ENCODE measurements around the gene GMCL2. TPM values are rescaled to one million over a fixed set of nuclear protein-coding genes. Genes with fewer than 3 reads are reported as not detected.

GMCL2 gene
- total RNA-seq, 1 experiment from 2014 or later = not detected

DNA sequence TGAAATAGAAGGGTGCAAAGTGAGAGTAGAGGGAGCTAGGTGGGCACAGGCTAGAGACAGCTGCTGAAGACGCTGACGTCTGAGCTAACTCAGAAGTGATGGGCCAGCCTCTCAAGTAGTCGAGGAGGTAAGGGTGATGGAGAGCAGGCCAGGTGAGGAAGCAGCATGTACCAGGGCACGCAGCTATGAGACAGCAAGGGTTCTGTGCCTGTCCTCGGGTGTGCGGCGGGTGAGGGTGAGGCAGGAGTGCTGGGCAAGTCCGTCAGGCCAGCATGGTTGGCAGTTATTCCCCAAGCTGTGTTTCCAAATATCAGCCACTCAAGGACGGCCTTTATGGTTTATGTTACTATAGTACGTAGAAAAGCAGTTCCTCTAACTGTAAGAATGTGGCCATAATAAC is 50.2 kb downstream of the GMCL2 start:
- no peak for TF ChIP-seq EGR1 (IDR thresholded peaks at IDR 0.05; ENCODE audit: low read depth)
- TF ChIP-seq POLR2A (IDR thresholded peaks at IDR 0.05; ENCODE audit: borderline replicate concordance, extremely low read depth, insufficient read depth, insufficient read length) = no peak
- no peak for TF ChIP-seq SRF (IDR thresholded peaks at IDR 0.05; ENCODE audit: low read depth)
- TF ChIP-seq JUND (IDR thresholded peaks at IDR 0.05) = no peak
- TF ChIP-seq SIN3A (IDR thresholded peaks at IDR 0.05; ENCODE audit: low read depth) = no peak
- TF ChIP-seq, protein P1, sequence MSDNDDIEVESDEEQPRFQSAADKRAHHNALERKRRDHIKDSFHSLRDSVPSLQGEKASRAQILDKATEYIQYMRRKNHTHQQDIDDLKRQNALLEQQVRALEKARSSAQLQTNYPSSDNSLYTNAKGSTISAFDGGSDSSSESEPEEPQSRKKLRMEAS (IDR thresholded peaks at IDR 0.05) = no peak
- TF ChIP-seq CBX3 (IDR thresholded peaks at IDR 0.05; ENCODE audit: low read depth) = no peak
- TF ChIP-seq, protein P2, sequence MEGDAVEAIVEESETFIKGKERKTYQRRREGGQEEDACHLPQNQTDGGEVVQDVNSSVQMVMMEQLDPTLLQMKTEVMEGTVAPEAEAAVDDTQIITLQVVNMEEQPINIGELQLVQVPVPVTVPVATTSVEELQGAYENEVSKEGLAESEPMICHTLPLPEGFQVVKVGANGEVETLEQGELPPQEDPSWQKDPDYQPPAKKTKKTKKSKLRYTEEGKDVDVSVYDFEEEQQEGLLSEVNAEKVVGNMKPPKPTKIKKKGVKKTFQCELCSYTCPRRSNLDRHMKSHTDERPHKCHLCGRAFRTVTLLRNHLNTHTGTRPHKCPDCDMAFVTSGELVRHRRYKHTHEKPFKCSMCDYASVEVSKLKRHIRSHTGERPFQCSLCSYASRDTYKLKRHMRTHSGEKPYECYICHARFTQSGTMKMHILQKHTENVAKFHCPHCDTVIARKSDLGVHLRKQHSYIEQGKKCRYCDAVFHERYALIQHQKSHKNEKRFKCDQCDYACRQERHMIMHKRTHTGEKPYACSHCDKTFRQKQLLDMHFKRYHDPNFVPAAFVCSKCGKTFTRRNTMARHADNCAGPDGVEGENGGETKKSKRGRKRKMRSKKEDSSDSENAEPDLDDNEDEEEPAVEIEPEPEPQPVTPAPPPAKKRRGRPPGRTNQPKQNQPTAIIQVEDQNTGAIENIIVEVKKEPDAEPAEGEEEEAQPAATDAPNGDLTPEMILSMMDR (IDR thresholded peaks at IDR 0.05 in 2 of 3, conservative IDR thresholded peaks at IDR 0.05 in 1 of 3; ENCODE audit: borderline replicate concordance in 1 of 3, insufficient read depth in 1 of 3, low read depth in 2 of 3, low read length in 2 of 3) = no peak
- no peak for TF ChIP-seq ZFX (IDR thresholded peaks at IDR 0.05)
- TF ChIP-seq ELF1 (IDR thresholded peaks at IDR 0.05; ENCODE audit: borderline replicate concordance, low read depth) = no peak
- TF ChIP-seq, protein P3, sequence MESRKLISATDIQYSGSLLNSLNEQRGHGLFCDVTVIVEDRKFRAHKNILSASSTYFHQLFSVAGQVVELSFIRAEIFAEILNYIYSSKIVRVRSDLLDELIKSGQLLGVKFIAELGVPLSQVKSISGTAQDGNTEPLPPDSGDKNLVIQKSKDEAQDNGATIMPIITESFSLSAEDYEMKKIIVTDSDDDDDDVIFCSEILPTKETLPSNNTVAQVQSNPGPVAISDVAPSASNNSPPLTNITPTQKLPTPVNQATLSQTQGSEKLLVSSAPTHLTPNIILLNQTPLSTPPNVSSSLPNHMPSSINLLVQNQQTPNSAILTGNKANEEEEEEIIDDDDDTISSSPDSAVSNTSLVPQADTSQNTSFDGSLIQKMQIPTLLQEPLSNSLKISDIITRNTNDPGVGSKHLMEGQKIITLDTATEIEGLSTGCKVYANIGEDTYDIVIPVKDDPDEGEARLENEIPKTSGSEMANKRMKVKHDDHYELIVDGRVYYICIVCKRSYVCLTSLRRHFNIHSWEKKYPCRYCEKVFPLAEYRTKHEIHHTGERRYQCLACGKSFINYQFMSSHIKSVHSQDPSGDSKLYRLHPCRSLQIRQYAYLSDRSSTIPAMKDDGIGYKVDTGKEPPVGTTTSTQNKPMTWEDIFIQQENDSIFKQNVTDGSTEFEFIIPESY (IDR thresholded peaks at IDR 0.05; ENCODE audit: extremely low read depth, insufficient replicate concordance, low read length) = no peak
- TF ChIP-seq TCF7L2 (IDR thresholded peaks at IDR 0.05; ENCODE audit: borderline replicate concordance, extremely low read depth, insufficient read depth, insufficient read length) = no peak
- TF ChIP-seq, protein P4, sequence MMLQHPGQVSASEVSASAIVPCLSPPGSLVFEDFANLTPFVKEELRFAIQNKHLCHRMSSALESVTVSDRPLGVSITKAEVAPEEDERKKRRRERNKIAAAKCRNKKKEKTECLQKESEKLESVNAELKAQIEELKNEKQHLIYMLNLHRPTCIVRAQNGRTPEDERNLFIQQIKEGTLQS (IDR thresholded peaks at IDR 0.05) = no peak
- TF ChIP-seq POLR2AphosphoS5 (IDR thresholded peaks at IDR 0.05; ENCODE audit: low read depth, low read length) = no peak
- no peak for TF ChIP-seq CEBPB (IDR thresholded peaks at IDR 0.05; ENCODE audit: low read depth)
- TF ChIP-seq, protein P5, sequence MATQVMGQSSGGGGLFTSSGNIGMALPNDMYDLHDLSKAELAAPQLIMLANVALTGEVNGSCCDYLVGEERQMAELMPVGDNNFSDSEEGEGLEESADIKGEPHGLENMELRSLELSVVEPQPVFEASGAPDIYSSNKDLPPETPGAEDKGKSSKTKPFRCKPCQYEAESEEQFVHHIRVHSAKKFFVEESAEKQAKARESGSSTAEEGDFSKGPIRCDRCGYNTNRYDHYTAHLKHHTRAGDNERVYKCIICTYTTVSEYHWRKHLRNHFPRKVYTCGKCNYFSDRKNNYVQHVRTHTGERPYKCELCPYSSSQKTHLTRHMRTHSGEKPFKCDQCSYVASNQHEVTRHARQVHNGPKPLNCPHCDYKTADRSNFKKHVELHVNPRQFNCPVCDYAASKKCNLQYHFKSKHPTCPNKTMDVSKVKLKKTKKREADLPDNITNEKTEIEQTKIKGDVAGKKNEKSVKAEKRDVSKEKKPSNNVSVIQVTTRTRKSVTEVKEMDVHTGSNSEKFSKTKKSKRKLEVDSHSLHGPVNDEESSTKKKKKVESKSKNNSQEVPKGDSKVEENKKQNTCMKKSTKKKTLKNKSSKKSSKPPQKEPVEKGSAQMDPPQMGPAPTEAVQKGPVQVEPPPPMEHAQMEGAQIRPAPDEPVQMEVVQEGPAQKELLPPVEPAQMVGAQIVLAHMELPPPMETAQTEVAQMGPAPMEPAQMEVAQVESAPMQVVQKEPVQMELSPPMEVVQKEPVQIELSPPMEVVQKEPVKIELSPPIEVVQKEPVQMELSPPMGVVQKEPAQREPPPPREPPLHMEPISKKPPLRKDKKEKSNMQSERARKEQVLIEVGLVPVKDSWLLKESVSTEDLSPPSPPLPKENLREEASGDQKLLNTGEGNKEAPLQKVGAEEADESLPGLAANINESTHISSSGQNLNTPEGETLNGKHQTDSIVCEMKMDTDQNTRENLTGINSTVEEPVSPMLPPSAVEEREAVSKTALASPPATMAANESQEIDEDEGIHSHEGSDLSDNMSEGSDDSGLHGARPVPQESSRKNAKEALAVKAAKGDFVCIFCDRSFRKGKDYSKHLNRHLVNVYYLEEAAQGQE (IDR thresholded peaks at IDR 0.05; ENCODE audit: low read depth) = no peak
- TF ChIP-seq EZH2 (IDR thresholded peaks at IDR 0.05) = no peak
- no peak for TF ChIP-seq SP1 (IDR thresholded peaks at IDR 0.05; ENCODE audit: low read depth)
- no peak for TF ChIP-seq RAD21 (IDR thresholded peaks at IDR 0.05; ENCODE audit: low read depth)
- CTCF ChIA-PET = interaction anchor here (2.2 kb wide), 1 partner anchor 9 kb away, joined by 7 read pairs; no protein-coding TSS in a partner anchor
- Histone ChIP-seq H3K9me3 (ENCODE audit: control insufficient read depth in 1 of 2, insufficient read depth in 1 of 2, low read depth in 1 of 2, low read length in 2 of 2) (no peaks in the 10 kb centered on the region), H3K27me3 (ENCODE audit: insufficient read depth, low read length) (no peaks in the 10 kb centered on the region), H3K4me3 (replicated peaks in 1 of 2; ENCODE audit: low read depth in 1 of 2, low read length in 2 of 2) (no peak overlapping the region), H3K9me2 (ENCODE audit: insufficient read depth) (no peaks in the 10 kb centered on the region), H3K79me2 (ENCODE audit: insufficient read depth, low read length) (peaks cover 13% of the 10 kb centered on the region; the same call in 1 of the 2 replicates), H3K36me3 (ENCODE audit: control insufficient read depth in 1 of 2, insufficient read depth in 2 of 2, low read length in 2 of 2) (peaks cover 2 to 3% of the 10 kb centered on the region in 2 experiments; a peak in 2 of 4 replicates), H3K4me2 (ENCODE audit: low read length) (no peak overlapping the region), H3K4me1 (ENCODE audit: control insufficient read depth in 1 of 2, insufficient read depth in 2 of 2, low read length in 2 of 2) (peaks cover 3% of the 10 kb centered on the region in 2 experiments; a peak in 2 of 4 replicates), H3K9ac (ENCODE audit: low read length) (no peak overlapping the region), H4K20me1 (ENCODE audit: insufficient read depth) (no peaks in the 10 kb centered on the region), H3K27ac (ENCODE audit: low read depth, low read length) (no peak overlapping the region), H2AFZ (ENCODE audit: low read depth, low read length, poor library complexity, severe bottlenecking) (no peak overlapping the region)
- RAD21 ChIA-PET (ENCODE audit: low non-redundant PET in 1 of 2, low total read pairs in 2 of 2, uncharacterized antibody in 2 of 2, unreplicated experiment in 2 of 2) = no interaction called here
- POLR2A ChIA-PET = interaction anchor here (2.3 kb wide), 1 partner anchor 17 kb away, joined by 5 read pairs; the partner anchor contains the start of gene NHP2
- no peak for DNase-seq (ENCODE audit: low read depth, low spot score)
- ATAC-seq = no peak
- intact Hi-C loops (cut with micrococcal nuclease) = no loop called here
- no TSS peak for BruUV-seq (replicated peaks)
